LHCN-M2 (cell line): ENCODE measurements around the gene TMEM98. TPM values are rescaled to one million over a fixed set of nuclear protein-coding genes. Genes with fewer than 3 reads are reported as not detected.
"Not testable (repeated sequence)": the region's sequence is repeated elsewhere in the genome, so short reads cannot be mapped to it uniquely, and the experiment has no call there.

Experiments used
- DNase-seq: peaks from one replicate; pipeline ENCODE4 v3.0.0-alpha.2; 2012; ENCODE audit warnings: low read depth
- total RNA-seq: library from RNA; depleted of rRNA; stranded (reverse); fragments of >200 nt; gene quantifications from 2 replicates; pipeline ENCODE4 v1.2.3, GENCODE V29; 2014

Gene TMEM98
- total RNA-seq, 1 experiment from 2014 or later = 208 TPM

GRCh38 chr17:32914181-32914580, 13.8 kb upstream of the TMEM98 start:
- no peak for DNase-seq

- no peak for DNase-seq
These were observed 12.7 kb upstream of the TMEM98 start for GRCh38 chr17:32915245-32915644.

- no peak for DNase-seq
These were observed 11.8 kb upstream of the TMEM98 start for GRCh38 chr17:32916134-32916533.

- no peak for DNase-seq
These were observed 10.9 kb upstream of the TMEM98 start for GRCh38 chr17:32917081-32917480.

GRCh38 chr17:32917842-32918241, 10.1 kb upstream of the TMEM98 start:
- no peak for DNase-seq

- DNase-seq = not testable (repeated sequence)
These were observed 8.1 kb upstream of the TMEM98 start for GRCh38 chr17:32919876-32920275.

- no peak for DNase-seq
These were observed 7.7 kb upstream of the TMEM98 start for GRCh38 chr17:32920293-32920692.

- DNase-seq = no peak
These were observed 6.9 kb upstream of the TMEM98 start for GRCh38 chr17:32921017-32921416.

GRCh38 chr17:32923905-32924304, 4.0 kb upstream of the TMEM98 start:
- DNase-seq = peak; percentile 53

- no peak for DNase-seq
These were observed 1.8 kb upstream of the TMEM98 start for GRCh38 chr17:32926183-32926582.

GRCh38 chr17:32926789-32927188, 1.2 kb upstream of the TMEM98 start:
- DNase-seq = not testable (repeated sequence)

- no peak for DNase-seq
These were observed 691 bp upstream of the TMEM98 start for GRCh38 chr17:32927201-32927723.

GRCh38 chr17:32928586-32929535, 908 bp downstream of the TMEM98 start:
- DNase-seq = no peak

- no peak for DNase-seq
These were observed 1.6 kb downstream of the TMEM98 start for GRCh38 chr17:32929588-32929987.

- no peak for DNase-seq
These were observed 2.6 kb downstream of the TMEM98 start for GRCh38 chr17:32930512-32930911.

GRCh38 chr17:32931686-32932085, 3.7 kb downstream of the TMEM98 start:
- no peak for DNase-seq

GRCh38 chr17:32933881-32934280, 5.9 kb downstream of the TMEM98 start:
- DNase-seq = no peak

GRCh38 chr17:32935726-32936125, 7.8 kb downstream of the TMEM98 start:
- no peak for DNase-seq

- no peak for DNase-seq
These were observed 8.4 kb downstream of the TMEM98 start for GRCh38 chr17:32936186-32936893.

- DNase-seq = peak; percentile 52
These were observed 9.0 kb downstream of the TMEM98 start for GRCh38 chr17:32936894-32937500.

- no peak for DNase-seq
These were observed 12.9 kb downstream of the TMEM98 start for GRCh38 chr17:32940706-32941390.
